OCI-LY1 (cell line): Measurements from ENCODE around the gene GRM2.

Experiments
- EZH2 ChIP-seq: fragments of 200-600 bp; sonication (generic), shearing (Covaris generic); IDR thresholded peaks from 2 replicates; pipeline ENCODE4 v1.8.0; 2017; ENCODE audit warnings: borderline replicate concordance, mixed run types, mild to moderate bottlenecking, antibody characterized with exemption, low read length, moderate library complexity, mixed read lengths
- TF ChIP-seq, protein P1 (sequence below): fragments of 200-600 bp; sonication (generic), shearing (Covaris generic); IDR thresholded peaks from 2 replicates; pipeline ENCODE4 v1.5.1; 2017; ENCODE audit warnings: mild to moderate bottlenecking, antibody characterized with exemption, low read length, moderate library complexity, mixed read lengths

GRCh38 chr3:51657234-51657633 lies 49.6 kb upstream of the GRM2 start:
- TF ChIP-seq, protein P1, sequence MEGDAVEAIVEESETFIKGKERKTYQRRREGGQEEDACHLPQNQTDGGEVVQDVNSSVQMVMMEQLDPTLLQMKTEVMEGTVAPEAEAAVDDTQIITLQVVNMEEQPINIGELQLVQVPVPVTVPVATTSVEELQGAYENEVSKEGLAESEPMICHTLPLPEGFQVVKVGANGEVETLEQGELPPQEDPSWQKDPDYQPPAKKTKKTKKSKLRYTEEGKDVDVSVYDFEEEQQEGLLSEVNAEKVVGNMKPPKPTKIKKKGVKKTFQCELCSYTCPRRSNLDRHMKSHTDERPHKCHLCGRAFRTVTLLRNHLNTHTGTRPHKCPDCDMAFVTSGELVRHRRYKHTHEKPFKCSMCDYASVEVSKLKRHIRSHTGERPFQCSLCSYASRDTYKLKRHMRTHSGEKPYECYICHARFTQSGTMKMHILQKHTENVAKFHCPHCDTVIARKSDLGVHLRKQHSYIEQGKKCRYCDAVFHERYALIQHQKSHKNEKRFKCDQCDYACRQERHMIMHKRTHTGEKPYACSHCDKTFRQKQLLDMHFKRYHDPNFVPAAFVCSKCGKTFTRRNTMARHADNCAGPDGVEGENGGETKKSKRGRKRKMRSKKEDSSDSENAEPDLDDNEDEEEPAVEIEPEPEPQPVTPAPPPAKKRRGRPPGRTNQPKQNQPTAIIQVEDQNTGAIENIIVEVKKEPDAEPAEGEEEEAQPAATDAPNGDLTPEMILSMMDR = no peak
- TF ChIP-seq EZH2 = no peak
